Esophagus muscularis mucosa (tissue), 4 donors: ENCODE results near the gene GIGYF1.

ENCODE experiments used
- EP300 ChIP-seq: sonication (generic); formaldehyde crosslinking; IDR thresholded peaks from one replicate; pipeline ENCODE4 v1.6.1; 2017; ENCODE audit warnings: antibody characterized with exemption
- POLR2A ChIP-seq: fragments of 450-650 bp; IDR thresholded peaks from one replicate; pipeline ENCODE4 v1.6.1; 2017; ENCODE audit warnings: antibody characterized with exemption, moderate library complexity, mild to moderate bottlenecking, low read depth
- POLR2AphosphoS5 ChIP-seq, 2 donors: sonication (generic); formaldehyde crosslinking; IDR thresholded peaks; one replicate each; pipeline ENCODE4 v1.6.1; 2017; ENCODE audit warnings: antibody characterized with exemption in 2 of 2
- TF ChIP-seq, protein P1 (sequence below), 3 experiments: fragments of 200-600 bp in 2 of 3; fragments of 450-650 bp in 1 of 3; sonication (generic) in 2 of 3; IDR thresholded peaks; one replicate each; pipeline ENCODE4 v1.5.1; 2017 to 2019; ENCODE audit warnings: antibody characterized with exemption in 3 of 3, mild to moderate bottlenecking in 2 of 3, moderate library complexity in 1 of 3

DNA sequence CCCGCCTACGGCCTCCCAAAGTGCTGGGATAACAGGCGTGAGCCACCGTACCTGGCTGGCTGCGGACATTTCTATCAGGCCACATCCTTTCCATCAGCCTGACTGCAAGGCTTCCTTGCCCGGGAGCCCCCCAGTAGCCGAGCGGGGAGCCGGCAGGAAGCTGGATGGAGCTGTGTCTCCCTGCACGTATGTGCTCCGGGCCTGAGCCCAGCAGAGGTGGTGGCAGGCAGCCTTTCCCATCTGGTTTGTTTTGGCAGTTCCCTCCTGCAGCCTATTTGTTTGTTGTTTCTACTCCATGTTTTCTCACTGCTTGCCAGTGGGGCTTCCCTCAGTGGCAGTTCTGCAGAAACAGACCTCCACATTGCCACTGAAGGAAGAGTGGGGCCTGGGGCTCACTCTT lies 17.3 kb upstream of the GIGYF1 start:
- TF ChIP-seq POLR2A (no peak), POLR2AphosphoS5 (IDR thresholded peaks at IDR 0.05) (no peak), EP300 (no peak)
- TF ChIP-seq, protein P1, sequence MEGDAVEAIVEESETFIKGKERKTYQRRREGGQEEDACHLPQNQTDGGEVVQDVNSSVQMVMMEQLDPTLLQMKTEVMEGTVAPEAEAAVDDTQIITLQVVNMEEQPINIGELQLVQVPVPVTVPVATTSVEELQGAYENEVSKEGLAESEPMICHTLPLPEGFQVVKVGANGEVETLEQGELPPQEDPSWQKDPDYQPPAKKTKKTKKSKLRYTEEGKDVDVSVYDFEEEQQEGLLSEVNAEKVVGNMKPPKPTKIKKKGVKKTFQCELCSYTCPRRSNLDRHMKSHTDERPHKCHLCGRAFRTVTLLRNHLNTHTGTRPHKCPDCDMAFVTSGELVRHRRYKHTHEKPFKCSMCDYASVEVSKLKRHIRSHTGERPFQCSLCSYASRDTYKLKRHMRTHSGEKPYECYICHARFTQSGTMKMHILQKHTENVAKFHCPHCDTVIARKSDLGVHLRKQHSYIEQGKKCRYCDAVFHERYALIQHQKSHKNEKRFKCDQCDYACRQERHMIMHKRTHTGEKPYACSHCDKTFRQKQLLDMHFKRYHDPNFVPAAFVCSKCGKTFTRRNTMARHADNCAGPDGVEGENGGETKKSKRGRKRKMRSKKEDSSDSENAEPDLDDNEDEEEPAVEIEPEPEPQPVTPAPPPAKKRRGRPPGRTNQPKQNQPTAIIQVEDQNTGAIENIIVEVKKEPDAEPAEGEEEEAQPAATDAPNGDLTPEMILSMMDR (IDR thresholded peaks at IDR 0.05) = no peak
